ENCODE data around the gene ZNF12.

DNA sequence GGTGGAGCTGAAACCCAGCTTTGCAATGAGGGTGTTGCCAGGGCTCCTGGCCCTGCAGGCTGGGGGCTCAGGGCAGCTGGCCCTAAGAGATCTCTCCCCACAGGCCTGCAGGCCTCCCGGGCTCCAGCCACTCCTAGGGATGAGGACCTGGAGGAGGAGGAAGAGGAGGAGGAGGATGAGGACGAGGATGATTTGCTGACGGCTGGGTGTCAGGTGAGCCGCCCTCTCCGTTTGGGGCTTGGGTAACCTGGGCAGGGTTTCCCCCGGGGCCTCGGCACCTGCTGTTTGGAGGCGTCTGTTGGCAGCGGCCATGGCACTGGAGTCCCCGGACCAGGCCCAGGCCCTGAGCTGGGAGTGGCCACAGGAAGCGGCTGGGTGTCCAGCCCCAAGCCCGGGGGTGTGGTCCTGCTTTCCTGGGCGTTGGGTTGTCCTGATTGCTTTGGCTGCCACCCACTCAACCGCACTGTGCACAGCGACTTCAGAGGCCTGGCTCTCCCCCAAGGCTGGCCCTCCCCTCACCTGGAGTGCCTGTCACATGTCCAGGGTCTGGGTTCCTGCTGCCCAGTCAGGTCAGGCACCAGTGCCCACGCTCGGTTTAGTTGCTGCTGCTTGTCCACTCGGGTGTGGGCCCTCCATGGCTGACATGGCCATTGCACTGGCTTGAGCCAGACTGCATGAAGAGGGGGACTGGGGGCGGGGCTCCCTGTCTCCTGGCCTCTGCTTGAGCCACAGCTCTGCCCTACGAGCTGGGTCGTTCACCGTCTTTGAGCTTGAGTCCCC lies 63.7 kb downstream of the ZNF12 start:
- TF ChIP-seq POLR2A (IDR thresholded peaks at IDR 0.05; ENCODE audit: extremely low read depth, insufficient read length) (no peak), MYC (IDR thresholded peaks at IDR 0.05; ENCODE audit: low read depth, low read length) (no peak)
- TF ChIP-seq, protein P1, sequence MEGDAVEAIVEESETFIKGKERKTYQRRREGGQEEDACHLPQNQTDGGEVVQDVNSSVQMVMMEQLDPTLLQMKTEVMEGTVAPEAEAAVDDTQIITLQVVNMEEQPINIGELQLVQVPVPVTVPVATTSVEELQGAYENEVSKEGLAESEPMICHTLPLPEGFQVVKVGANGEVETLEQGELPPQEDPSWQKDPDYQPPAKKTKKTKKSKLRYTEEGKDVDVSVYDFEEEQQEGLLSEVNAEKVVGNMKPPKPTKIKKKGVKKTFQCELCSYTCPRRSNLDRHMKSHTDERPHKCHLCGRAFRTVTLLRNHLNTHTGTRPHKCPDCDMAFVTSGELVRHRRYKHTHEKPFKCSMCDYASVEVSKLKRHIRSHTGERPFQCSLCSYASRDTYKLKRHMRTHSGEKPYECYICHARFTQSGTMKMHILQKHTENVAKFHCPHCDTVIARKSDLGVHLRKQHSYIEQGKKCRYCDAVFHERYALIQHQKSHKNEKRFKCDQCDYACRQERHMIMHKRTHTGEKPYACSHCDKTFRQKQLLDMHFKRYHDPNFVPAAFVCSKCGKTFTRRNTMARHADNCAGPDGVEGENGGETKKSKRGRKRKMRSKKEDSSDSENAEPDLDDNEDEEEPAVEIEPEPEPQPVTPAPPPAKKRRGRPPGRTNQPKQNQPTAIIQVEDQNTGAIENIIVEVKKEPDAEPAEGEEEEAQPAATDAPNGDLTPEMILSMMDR (IDR thresholded peaks at IDR 0.05; ENCODE audit: low read depth, low read length): no peak
- TF ChIP-seq, protein P2, sequence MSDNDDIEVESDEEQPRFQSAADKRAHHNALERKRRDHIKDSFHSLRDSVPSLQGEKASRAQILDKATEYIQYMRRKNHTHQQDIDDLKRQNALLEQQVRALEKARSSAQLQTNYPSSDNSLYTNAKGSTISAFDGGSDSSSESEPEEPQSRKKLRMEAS (IDR thresholded peaks at IDR 0.05; ENCODE audit: low read depth, low read length): no peak
